Measurements from ENCODE around the gene BANP.

BANP gene

DNA sequence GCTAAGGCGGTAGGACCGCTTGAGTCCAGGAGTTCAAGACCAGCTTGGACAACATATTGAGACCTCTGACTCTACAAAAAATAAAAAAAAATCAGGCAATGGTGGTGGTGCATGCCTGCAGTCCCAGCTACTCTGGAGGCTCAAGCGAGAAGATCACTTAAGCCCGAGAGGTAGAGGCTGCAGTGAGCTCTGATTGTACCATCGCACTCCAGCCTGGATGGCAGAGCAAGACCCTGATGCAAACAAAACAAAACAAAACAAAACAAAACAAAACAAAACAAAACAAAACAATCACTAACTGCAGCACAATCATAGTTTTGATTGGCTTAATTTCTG is 2.5 kb upstream of the BANP start:
- TF ChIP-seq, protein P1, sequence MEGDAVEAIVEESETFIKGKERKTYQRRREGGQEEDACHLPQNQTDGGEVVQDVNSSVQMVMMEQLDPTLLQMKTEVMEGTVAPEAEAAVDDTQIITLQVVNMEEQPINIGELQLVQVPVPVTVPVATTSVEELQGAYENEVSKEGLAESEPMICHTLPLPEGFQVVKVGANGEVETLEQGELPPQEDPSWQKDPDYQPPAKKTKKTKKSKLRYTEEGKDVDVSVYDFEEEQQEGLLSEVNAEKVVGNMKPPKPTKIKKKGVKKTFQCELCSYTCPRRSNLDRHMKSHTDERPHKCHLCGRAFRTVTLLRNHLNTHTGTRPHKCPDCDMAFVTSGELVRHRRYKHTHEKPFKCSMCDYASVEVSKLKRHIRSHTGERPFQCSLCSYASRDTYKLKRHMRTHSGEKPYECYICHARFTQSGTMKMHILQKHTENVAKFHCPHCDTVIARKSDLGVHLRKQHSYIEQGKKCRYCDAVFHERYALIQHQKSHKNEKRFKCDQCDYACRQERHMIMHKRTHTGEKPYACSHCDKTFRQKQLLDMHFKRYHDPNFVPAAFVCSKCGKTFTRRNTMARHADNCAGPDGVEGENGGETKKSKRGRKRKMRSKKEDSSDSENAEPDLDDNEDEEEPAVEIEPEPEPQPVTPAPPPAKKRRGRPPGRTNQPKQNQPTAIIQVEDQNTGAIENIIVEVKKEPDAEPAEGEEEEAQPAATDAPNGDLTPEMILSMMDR (IDR thresholded peaks at IDR 0.05; ENCODE audit: borderline replicate concordance, insufficient read depth, low read depth, low read length), result no peak
- H3K4me3 ChIP-seq (ENCODE audit: low read depth, low read length), result no peak overlapping the region

DNA sequence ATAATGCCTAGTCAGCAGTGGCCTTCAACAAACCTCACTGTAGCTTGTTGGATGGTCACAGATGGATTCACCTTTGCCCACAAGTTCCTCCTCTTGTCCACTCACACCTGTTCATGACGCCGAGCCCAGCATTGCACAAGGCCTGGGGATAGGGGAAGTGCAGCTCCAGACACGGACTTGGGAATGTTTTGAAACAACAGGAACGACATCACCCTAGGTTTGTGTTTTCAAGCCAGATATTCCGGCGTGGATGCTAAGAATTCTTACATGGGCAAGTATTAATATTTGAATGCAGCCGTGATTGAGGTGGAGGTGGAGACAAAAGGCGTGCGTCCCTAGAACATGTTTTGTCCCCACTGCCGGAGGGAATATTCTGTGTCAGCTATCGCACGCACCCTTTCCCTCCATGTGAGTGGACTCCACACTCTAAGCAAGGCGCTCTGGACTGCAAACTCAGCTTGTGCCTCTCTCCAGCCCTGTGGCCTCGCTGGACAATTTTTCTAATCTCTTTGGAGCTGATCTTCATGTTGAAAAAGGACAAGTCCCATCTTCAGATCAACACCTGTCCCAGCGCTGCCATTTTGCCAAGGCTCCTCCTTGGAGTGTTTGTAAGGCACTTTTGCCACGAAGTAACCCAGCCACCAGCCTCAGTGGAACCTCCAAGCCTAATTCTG is 2.0 kb upstream of the BANP start:
- H3K4me3 ChIP-seq (ENCODE audit: low read depth, low read length), result no peak overlapping the region

DNA sequence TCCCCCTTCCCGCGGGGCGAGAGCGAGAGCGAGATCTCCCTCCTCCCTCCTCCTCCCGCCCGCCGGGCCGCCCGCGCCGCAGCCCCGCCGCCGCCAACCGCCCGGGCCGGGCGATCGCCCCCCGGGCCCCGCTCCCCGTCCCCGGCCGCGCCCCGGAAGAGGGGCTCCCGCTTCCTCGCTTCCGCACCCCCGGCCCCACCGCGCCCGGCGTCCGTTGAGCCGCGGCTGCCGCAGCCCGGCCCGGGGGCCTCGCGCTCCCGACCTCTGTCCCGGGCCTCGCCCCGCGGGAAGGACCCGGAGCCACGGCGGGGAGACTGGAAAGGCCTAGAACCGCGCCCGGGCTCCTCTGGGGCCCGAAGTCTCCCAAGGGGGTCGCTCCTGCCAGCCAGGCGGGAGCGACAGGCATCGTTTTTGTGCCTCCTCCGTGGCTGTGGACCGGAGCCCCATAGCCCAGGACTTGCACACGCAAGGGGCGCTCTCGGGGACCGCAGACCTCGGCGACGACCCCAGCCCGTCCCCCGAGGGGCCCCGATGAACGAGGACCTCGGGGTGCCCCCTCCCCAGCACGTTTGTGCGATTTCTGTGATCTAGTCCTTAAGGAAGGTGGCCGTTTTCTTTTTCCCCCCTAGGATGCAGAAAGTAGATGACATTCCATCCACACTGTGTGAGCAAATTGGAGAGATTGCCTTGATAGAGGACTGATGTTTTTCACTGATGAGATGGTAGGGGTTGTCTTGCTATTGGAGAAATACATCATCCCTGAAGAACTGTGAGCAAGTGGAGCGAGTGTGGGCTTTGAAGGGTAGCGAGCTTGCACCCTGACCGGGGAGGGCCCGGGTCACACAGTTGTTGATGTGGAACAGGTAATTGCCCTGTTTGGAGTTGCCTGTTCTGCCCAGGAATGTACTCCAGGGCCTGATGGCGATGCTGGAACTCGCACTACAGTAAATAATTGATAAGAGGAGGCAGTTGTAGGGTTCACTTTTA is 611 bp downstream of the BANP start:
- H3K4me3 ChIP-seq (ENCODE audit: low read depth, low read length), result peak overlapping the region; percentile 75

More for the DNA sequence above, 2.0 kb upstream of the BANP start:
- TF ChIP-seq, protein P1 (IDR thresholded peaks at IDR 0.05; ENCODE audit: borderline replicate concordance, insufficient read depth, low read depth, low read length), result no peak

DNA sequence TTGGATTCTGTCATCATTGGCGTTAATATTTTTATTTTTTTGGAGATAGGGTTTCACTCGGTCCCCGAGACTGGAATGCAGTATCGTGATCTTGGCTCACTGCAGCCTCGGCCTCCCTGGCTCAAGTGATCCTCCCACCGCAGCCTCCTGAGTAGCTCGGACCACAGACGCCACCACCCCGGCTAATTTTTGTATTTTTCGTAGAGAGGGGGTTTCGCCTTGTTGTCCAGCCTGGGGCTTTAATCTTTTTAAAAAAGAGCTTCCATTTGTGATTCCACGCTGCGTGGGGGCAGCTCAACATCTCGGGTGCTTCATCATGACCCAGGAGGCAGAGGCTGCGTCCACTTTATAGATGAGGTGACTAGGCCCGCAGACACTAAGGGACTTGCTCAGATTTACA is 1.5 kb downstream of the BANP start:
- H3K4me3 ChIP-seq (ENCODE audit: low read depth, low read length), result no peak overlapping the region
- TF ChIP-seq, protein P1 (IDR thresholded peaks at IDR 0.05; ENCODE audit: borderline replicate concordance, insufficient read depth, low read depth, low read length), result no peak

More for the DNA sequence above, 611 bp downstream of the BANP start:
- TF ChIP-seq, protein P1 (IDR thresholded peaks at IDR 0.05; ENCODE audit: borderline replicate concordance, insufficient read depth, low read depth, low read length), result 0 out of 2 replicates have a peak, but pooled peaks have one; percentile 13

DNA sequence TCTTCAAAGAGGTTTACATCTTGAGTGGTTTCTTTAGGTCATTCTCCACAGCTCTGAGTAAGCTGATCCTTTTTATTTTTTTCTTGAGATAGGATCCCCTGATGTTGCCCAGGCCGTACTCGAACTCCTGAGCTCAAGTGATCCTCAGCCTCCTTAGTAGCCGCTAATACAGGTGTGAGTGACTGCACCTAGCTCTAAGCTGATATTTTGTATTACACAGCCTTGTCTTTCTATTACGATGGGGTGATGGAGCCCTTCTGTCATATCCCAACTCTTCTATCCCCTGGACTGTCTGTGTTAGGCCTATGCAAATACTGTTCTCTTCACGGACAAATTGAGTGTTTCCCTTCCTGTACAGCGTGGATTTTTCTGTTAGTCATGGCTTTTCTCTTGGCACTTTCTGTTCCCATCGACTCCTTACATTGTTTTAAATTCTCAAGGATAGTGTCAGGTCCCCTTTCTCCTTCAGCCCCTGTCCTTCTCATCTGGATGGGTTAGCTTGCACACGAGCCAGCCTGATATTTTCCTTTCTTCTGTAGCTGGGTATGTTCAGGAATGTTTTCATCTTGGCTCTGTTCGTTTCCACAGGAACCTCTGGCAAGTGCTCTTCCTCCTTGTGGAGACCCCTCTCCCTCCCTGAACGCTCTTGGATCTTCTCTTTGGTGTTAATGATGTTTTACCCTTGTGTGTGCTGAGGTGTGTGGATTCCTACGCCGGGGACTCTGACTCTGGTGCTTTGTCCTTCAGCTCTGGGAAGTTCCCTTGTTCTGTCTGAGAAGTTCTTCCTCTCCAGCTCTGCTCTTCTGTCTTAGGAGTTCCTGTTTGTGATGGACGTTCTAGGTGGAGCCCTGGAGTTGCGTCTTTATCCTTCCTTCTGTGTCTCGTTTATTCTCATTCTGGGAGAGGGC is 2.3 kb downstream of the BANP start:
- TF ChIP-seq, protein P1 (IDR thresholded peaks at IDR 0.05; ENCODE audit: borderline replicate concordance, insufficient read depth, low read depth, low read length), result no peak
- no peak overlapping the region for H3K4me3 ChIP-seq (ENCODE audit: low read depth, low read length)

DNA sequence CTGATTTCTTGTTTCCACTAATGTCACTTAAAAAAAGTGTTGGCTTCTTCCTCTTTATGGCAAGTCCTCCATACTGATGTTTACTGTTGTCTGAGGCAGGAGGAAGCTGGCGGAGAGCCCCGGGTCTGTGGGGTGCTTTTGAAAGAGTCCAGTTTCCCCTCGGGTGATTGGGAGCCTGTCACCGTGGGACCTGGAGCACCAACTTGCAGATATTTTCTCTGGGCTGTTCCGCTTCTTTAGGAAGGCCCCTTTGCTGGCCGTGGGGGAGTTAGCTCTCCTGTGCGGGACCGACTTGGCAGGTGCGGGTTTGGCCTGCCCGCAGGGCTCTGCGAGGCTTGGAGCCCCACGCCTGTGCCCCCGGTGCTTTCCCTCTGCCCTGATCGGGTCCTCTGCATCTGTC is 3.1 kb downstream of the BANP start:
- H3K4me3 ChIP-seq (ENCODE audit: low read depth, low read length), result no peak overlapping the region
- TF ChIP-seq, protein P1 (IDR thresholded peaks at IDR 0.05; ENCODE audit: borderline replicate concordance, insufficient read depth, low read depth, low read length), result no peak
